Measurements from ENCODE around the gene ALK. TPM values are rescaled to one million over a fixed set of nuclear protein-coding genes. Genes with fewer than 3 reads are reported as not detected.
A peak's percentile ranks its signal among the peaks of the same experiment; 100 is the strongest.

ALK gene
- total RNA-seq: under 0.01 TPM in 1 of 2 replicates, not detected in the other

GRCh38 chr2:29921560-29921915, at the start of gene ALK:
TSS of gene ALK (minus strand) at chr2:29921586. CDS start at chr2:29920659, 927 bp downstream.
- no peak for TF ChIP-seq CTCF (conservative IDR thresholded peaks at IDR 0.05; ENCODE audit: low read depth, low read length)
- peak within 1 kb of the TSS; percentile 37 for H3K4me3 ChIP-seq (ENCODE audit: low read depth, low read length)
- DNase-seq (ENCODE audit: low read depth): no peak

- no peak for DNase-seq (ENCODE audit: low read depth)
- H3K4me3 ChIP-seq (ENCODE audit: low read depth, low read length): no peak overlapping the region
- TF ChIP-seq CTCF (conservative IDR thresholded peaks at IDR 0.05; ENCODE audit: low read depth, low read length): no peak
Measured at GRCh38 chr2:29966266-29966665, 44.9 kb upstream of the ALK start.

- no peak for DNase-seq (ENCODE audit: low read depth)
- no peak overlapping the region for H3K4me3 ChIP-seq (ENCODE audit: low read depth, low read length)
- no peak for TF ChIP-seq CTCF (conservative IDR thresholded peaks at IDR 0.05; ENCODE audit: low read depth, low read length)
Measured at GRCh38 chr2:29963972-29964570, 42.7 kb upstream of the ALK start.

GRCh38 chr2:29962922-29963321, 41.5 kb upstream of the ALK start:
- no peak for DNase-seq (ENCODE audit: low read depth)

GRCh38 chr2:29954316-29954715, 32.9 kb upstream of the ALK start:
- TF ChIP-seq CTCF (conservative IDR thresholded peaks at IDR 0.05; ENCODE audit: low read depth, low read length): no peak
- DNase-seq (ENCODE audit: low read depth): no peak
- H3K4me3 ChIP-seq (ENCODE audit: low read depth, low read length): no peak overlapping the region

More at GRCh38 chr2:29962922-29963321, 41.5 kb upstream of the ALK start:
- no peak for TF ChIP-seq CTCF (conservative IDR thresholded peaks at IDR 0.05; ENCODE audit: low read depth, low read length)
- H3K4me3 ChIP-seq (ENCODE audit: low read depth, low read length): no peak overlapping the region

- no peak for DNase-seq (ENCODE audit: low read depth)
- no peak overlapping the region for H3K4me3 ChIP-seq (ENCODE audit: low read depth, low read length)
- no peak for TF ChIP-seq CTCF (conservative IDR thresholded peaks at IDR 0.05; ENCODE audit: low read depth, low read length)
Measured at GRCh38 chr2:29952973-29953372, 31.6 kb upstream of the ALK start.

GRCh38 chr2:29951576-29951975, 30.2 kb upstream of the ALK start:
- no peak for DNase-seq (ENCODE audit: low read depth)

More at GRCh38 chr2:29951576-29951975, 30.2 kb upstream of the ALK start:
- no peak overlapping the region for H3K4me3 ChIP-seq (ENCODE audit: low read depth, low read length)
- TF ChIP-seq CTCF (conservative IDR thresholded peaks at IDR 0.05; ENCODE audit: low read depth, low read length): no peak
